Astrocyte (in vitro differentiated cells and primary cell): ENCODE measurements around the gene ZFAND5. TPM values are rescaled to one million over a fixed set of nuclear protein-coding genes. Genes with fewer than 3 reads are reported as not detected.

Experiments
- DNase-seq: peaks from one replicate; pipeline ENCODE4 v3.0.0-alpha.2; 2010; ENCODE audit warnings: low read depth
- FAIRE-seq: peaks from 2 replicates; lab custom pipeline; 2011; peaks lifted over from hg19 to GRCh38; lab: Jason Lieb, UNC
- H2AFZ ChIP-seq: 2 replicates; pipeline ENCODE4 v1.6.0; 2012; ENCODE audit warnings: low read depth, low read length, inconsistent platforms
- H3K27ac ChIP-seq: 2 replicates; pipeline ENCODE4 v1.5.1; 2011; ENCODE audit warnings: low read depth, low read length, inconsistent platforms
- H3K27me3 ChIP-seq: 2 replicates; pipeline ENCODE4 v1.6.0; 2011; ENCODE audit warnings: low read length, inconsistent platforms; ENCODE audit not compliant: insufficient read depth
- H3K36me3 ChIP-seq: 2 replicates; pipeline ENCODE4 v1.5.1; 2011; ENCODE audit warnings: low read length, inconsistent platforms; ENCODE audit not compliant: insufficient read depth
- H3K4me1 ChIP-seq: 2 replicates; pipeline ENCODE4 v1.5.1; 2011; ENCODE audit warnings: low read length, inconsistent platforms; ENCODE audit not compliant: insufficient read depth
- H3K4me2 ChIP-seq: 2 replicates; pipeline ENCODE4 v1.6.0; 2012; ENCODE audit warnings: low read length, inconsistent platforms
- H3K4me3 ChIP-seq: 2 replicates; pipeline ENCODE4 v1.5.1; 2011; ENCODE audit warnings: low read depth, mild to moderate bottlenecking, low read length, inconsistent platforms; ENCODE audit not compliant: insufficient read depth
- H3K79me2 ChIP-seq: 2 replicates; pipeline ENCODE4 v1.6.0; 2012; ENCODE audit warnings: mild to moderate bottlenecking, low read length, inconsistent platforms; ENCODE audit not compliant: insufficient read depth
- H3K9ac ChIP-seq: 2 replicates; pipeline ENCODE4 v1.6.0; 2012; ENCODE audit warnings: mild to moderate bottlenecking, low read length, inconsistent platforms
- H3K9me3 ChIP-seq: 2 replicates; pipeline ENCODE4 v1.5.1; 2012; ENCODE audit warnings: low read depth, mild to moderate bottlenecking, low read length, inconsistent platforms; ENCODE audit not compliant: insufficient read depth
- H4K20me1 ChIP-seq: 2 replicates; pipeline ENCODE4 v1.6.0; 2012; ENCODE audit warnings: low read length, inconsistent platforms; ENCODE audit not compliant: insufficient read depth
- H3K27ac Mint-ChIP-seq: one replicate; pipeline ENCODE4 v1.8.0; 2021; ENCODE audit warnings: mild to moderate bottlenecking, mixed read lengths; ENCODE audit not compliant: unreplicated experiment
- H3K27me3 Mint-ChIP-seq: one replicate; pipeline ENCODE4 v1.8.0; 2021; ENCODE audit warnings: low read depth, mixed read lengths; ENCODE audit not compliant: unreplicated experiment
- H3K36me3 Mint-ChIP-seq: one replicate; pipeline ENCODE4 v1.8.0; 2021; ENCODE audit warnings: low read depth, mixed read lengths; ENCODE audit not compliant: unreplicated experiment
- H3K4me1 Mint-ChIP-seq: one replicate; pipeline ENCODE4 v1.8.0; 2021; ENCODE audit warnings: low read depth, mixed read lengths; ENCODE audit not compliant: unreplicated experiment
- H3K4me3 Mint-ChIP-seq: one replicate; pipeline ENCODE4 v1.8.0; 2021; ENCODE audit warnings: mild to moderate bottlenecking, moderate library complexity, mixed read lengths; ENCODE audit not compliant: unreplicated experiment
- H3K9me3 Mint-ChIP-seq: one replicate; pipeline ENCODE4 v1.8.0; 2021; ENCODE audit warnings: mild to moderate bottlenecking, mixed read lengths; ENCODE audit not compliant: unreplicated experiment
- CTCF ChIP-seq: IDR thresholded peaks from 2 replicates; pipeline ENCODE4 v1.5.1; 2011; ENCODE audit warnings: low read depth, mild to moderate bottlenecking, inconsistent platforms, low read length, moderate library complexity; ENCODE audit not compliant: insufficient read depth
- EZH2 ChIP-seq: IDR thresholded peaks from 2 replicates; pipeline ENCODE4 v1.6.1; 2012; ENCODE audit warnings: mild to moderate bottlenecking, low read length, inconsistent platforms; ENCODE audit not compliant: insufficient read depth
- total RNA-seq: library from RNA; stranded (reverse); gene quantifications from 2 replicates; pipeline ENCODE4 v1.2.1, GENCODE V29; 2021

The ZFAND5 gene
- total RNA-seq, 1 donor from 2014 or later: 181 TPM

- FAIRE-seq: no peak
- Mint-ChIP-seq H3K4me1 (peaks cover 22% of the 10 kb centered on the region), H3K27me3 (no peaks in the 10 kb centered on the region), H3K36me3 (peaks cover 8% of the 10 kb centered on the region), H3K9me3 (no peaks in the 10 kb centered on the region), H3K27ac (no peak overlapping the region), H3K4me3 (no peak overlapping the region)
- Histone ChIP-seq H4K20me1 (peaks cover 54% of the 10 kb centered on the region), H3K36me3 (peaks cover 44% of the 10 kb centered on the region), H3K27me3 (no peaks in the 10 kb centered on the region), H3K9me3 (no peaks in the 10 kb centered on the region), H3K27ac (peak overlapping the region; percentile 1), H3K9ac (no peak overlapping the region), H3K79me2 (peaks cover 44% of the 10 kb centered on the region), H3K4me3 (no peak overlapping the region), H3K4me2 (no peak overlapping the region), H3K4me1 (peaks cover 7% of the 10 kb centered on the region), H2AFZ (no peak overlapping the region)
- peak; percentile 31 for DNase-seq
- TF ChIP-seq EZH2 (no peak), CTCF (no peak)
These were observed 12.1 kb downstream of the ZFAND5 start for GRCh38 chr9:72352911-72353388.

GRCh38 chr9:72351538-72352453, 13.2 kb downstream of the ZFAND5 start:
- FAIRE-seq (peak; percentile 5), DNase-seq (peak; percentile 74)
- Histone ChIP-seq H3K36me3 (peaks cover 32% of the 10 kb centered on the region), H3K27me3 (no peaks in the 10 kb centered on the region), H3K27ac (no peak overlapping the region), H4K20me1 (peaks cover 42% of the 10 kb centered on the region), H3K4me2 (peak overlapping the region; percentile 6), H3K79me2 (peaks cover 32% of the 10 kb centered on the region), H3K4me3 (no peak overlapping the region), H3K9me3 (no peaks in the 10 kb centered on the region), H3K9ac (no peak overlapping the region), H2AFZ (no peak overlapping the region), H3K4me1 (peaks cover 7% of the 10 kb centered on the region)
- Mint-ChIP-seq H3K4me3 (no peak overlapping the region), H3K9me3 (no peaks in the 10 kb centered on the region), H3K36me3 (peaks cover 6% of the 10 kb centered on the region), H3K27me3 (no peaks in the 10 kb centered on the region), H3K4me1 (peaks cover 14% of the 10 kb centered on the region), H3K27ac (no peak overlapping the region)
- TF ChIP-seq EZH2: no peak

- no peak for TF ChIP-seq CTCF
- TF ChIP-seq EZH2: no peak
- FAIRE-seq (no peak), DNase-seq (no peak)
- Histone ChIP-seq H3K79me2 (peaks cover 13% of the 10 kb centered on the region), H3K27ac (no peak overlapping the region), H3K9me3 (no peaks in the 10 kb centered on the region), H3K4me2 (no peak overlapping the region), H3K36me3 (peaks cover 13% of the 10 kb centered on the region), H4K20me1 (peaks cover 23% of the 10 kb centered on the region), H3K27me3 (no peaks in the 10 kb centered on the region), H3K4me1 (peaks cover 7% of the 10 kb centered on the region), H3K9ac (no peak overlapping the region), H3K4me3 (no peak overlapping the region), H2AFZ (no peak overlapping the region)
- no peak overlapping the region for H3K27ac Mint-ChIP-seq
- H3K4me1 Mint-ChIP-seq: no peaks in the 10 kb centered on the region
- H3K9me3 Mint-ChIP-seq: no peaks in the 10 kb centered on the region
- H3K27me3 Mint-ChIP-seq: no peaks in the 10 kb centered on the region
- no peaks in the 10 kb centered on the region for H3K36me3 Mint-ChIP-seq
- no peak overlapping the region for H3K4me3 Mint-ChIP-seq
These were observed 15.1 kb downstream of the ZFAND5 start for GRCh38 chr9:72349911-72350310.
